Limb (tissue), 2 donors: Measurements from ENCODE around the gene IGFBP4.
A peak's percentile ranks its signal among the peaks of the same experiment; 100 is the strongest.

Experiments used
- DNase-seq, 2 donors: peaks; one replicate each; pipeline ENCODE4 v3.0.0-alpha.2; 2016; ENCODE audit errors: extremely low spot score in 2 of 2

The IGFBP4 gene

DNA sequence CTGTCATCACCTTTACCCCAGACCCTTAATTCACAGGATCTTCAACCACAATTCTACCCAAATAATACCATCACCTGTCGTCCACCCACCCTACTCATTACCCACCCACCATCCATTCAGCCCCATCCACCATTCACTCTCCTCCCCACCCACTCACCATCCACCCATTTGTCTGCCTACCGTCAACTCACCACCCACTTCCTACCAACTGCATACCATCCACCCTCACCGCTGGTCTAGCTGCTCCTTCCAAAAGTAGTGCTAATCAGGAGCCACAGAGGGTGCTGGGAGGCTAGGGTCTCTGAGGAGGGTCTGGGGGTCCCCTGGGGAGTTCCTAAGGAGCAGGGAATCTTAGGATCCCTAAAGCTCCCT, 12.0 kb upstream of the IGFBP4 start:
- DNase-seq = no peak

DNA sequence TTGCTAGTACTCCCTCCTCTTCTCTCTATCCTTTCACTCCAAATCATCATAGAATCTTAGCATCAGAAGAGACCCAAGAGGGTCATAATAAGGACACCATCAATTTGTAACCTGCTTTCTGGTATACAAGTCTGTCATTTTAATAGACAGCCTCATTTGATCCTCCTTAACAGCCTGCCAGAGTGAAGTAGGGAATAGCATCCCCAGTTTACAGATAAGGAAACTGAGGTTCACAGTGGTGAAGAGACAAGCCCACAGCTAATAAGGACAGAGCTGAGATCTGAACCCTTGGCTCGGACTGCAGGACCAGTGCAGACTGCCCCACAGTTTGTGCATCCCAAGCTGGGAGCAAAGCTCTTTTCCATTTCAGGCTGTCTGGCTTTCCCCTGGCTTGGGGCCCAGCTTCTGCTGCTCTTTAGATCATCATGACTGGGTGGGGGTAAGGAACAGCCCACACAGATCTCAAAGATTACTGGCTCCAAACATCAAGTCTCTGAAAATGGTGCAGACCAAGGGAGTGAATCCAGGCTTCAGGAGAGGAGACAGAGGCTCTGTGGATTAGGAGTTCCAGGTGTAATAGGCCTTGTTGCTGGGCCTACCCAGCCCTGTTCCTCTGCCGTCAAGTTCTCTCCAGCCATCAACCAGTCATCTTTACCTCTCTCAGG, 10.3 kb upstream of the IGFBP4 start:
- DNase-seq = peak in 1 of 2 donors; percentile 59

DNA sequence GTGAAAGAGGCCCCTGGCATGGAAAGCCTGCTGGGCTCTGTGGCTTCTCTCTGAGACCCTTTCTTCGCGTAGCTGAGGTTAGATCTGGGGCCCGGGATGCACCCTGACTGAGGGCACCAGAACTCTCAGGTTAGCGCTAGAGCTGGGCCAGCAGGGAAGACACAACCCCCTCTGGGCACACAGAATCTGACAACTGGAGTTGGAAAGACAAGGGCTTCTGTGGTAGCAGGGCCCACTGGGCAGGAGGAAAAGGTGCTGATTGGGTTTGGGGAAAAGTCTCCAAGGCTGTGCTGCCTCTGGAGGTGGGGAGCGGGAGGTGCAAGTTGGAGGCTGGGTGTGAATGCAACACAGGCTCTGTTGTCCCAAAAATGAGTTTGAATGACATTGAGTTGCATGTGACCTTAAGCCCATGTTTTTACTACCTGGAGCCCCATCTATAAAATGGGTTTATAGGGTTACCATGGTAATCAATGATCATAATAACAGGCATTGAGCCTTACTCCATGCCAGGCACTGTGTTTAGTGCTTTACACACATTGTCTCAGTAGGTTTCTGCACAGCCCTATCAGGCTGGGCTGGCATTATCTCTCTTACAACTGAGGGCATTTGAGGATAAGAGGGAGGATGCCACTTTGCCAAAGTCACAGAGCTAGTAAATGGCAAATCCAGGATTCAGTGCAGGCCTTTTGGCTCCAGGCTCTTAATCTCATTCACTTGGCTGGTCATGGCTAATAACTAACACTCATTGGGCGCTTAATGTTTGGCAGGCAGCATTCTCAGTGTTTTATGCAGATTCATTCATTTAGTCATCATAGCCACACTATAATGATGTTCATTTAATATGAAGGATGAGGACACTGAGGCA, 9.5 kb upstream of the IGFBP4 start:
- no peak for DNase-seq

DNA sequence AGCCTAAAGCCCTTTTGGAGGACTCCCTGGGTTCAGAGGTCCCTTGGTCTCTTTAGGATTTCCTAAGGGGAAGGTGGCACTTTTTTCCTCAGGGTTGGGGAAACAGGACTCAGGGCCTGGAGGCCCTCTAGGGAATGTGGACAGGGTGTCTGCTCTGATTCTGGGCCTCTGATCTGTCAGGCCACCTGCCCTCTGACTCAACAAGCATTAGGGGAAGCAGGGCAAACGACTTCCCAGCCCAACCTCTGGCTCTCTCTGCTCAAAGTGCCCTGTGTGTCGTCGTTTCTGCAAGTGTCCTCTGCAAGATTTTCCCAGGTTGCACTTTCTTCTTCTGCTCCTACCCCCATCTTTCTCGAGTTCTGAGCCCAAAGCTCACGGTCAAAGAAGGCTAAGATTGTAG, 6.6 kb upstream of the IGFBP4 start:
- DNase-seq = no peak

DNA sequence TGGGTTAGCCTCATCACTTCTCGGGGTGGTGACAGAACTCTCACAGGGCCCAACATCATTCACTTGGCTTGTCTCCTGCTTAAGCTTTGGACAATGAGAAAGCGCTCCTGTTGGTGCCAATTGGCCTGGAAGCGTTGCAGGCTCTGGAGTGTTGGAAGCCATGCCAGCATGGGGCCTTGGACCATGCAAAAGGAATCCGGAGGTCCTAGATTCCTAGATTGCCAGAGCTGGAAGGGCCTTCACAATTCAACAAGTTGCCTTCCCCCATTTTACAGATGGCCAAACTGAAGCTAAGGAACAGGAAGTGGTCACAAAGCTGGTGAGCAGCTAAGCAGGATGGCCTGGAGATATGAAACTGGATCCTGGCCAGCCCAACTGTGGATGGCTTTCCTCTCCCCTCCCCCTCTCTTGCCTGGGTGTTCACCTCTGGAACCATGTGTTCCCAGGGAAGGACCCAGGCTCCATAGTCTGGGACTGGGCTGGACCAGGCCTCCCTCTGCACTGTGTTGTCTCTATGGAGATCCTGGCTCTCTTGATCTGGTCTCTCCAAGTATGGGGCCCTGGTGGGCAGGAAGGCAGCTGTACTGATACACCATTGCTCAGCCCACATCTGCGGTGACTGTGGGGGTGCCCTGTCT, 6.0 kb upstream of the IGFBP4 start:
- DNase-seq = no peak

DNA sequence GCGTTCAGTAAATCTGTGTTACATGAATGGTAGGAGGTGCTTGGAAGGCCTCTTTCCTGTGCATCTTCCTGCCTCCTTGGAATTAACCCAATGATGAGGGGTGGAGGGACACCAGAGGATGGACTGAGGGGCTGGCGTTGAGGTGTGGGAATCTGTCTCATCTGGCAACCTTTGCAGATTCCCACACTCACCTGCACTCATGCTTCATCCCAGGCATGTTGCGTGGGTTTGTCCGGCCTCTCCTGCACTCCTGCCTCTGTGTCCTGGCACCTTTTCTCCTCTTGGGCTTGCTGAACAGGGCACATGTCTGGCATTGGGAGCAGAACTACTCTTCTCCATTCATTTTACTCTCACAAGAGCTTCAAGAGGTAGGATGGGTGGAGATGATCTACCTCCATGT, 3.1 kb upstream of the IGFBP4 start:
- DNase-seq = no peak

DNA sequence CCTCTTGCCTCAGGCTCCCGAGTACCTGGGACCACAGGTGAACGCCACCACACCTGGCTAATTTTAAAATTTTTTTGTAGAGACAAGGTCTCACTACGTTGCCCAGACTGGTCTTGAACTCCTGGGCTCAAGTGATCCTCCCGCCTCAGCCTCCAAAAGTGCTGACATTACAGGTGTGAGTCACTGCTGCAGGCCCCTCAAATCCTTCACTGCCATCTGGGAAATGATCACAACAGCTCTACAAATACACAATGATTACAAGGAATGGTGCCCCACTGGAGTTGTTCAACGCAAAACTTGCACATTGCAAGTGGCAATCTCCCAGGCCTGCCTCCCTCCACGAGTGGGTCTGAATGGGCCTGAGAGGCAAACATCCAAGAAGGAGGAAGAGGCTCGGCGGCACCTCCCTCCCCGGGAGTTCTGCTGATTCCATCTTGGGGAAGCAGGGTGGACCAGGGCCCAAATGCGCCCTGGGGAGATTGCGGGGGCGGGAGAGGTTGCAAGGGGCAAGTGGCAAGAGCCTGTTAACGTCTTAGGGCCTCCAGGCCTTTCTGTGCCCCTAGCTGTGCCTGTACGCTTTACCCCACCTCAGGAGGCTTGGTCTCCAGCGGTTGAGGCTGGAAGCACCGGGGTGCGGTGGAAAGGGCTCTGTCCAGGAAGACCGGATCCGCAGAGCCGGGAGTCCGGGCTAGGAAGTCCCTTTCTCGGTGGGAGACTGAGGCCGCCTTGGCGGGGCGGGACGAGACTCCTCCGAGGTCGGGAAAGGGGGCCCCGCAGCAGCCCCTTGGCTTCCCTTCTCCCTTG, 656 bp upstream of the IGFBP4 start:
- DNase-seq = no peak

DNA sequence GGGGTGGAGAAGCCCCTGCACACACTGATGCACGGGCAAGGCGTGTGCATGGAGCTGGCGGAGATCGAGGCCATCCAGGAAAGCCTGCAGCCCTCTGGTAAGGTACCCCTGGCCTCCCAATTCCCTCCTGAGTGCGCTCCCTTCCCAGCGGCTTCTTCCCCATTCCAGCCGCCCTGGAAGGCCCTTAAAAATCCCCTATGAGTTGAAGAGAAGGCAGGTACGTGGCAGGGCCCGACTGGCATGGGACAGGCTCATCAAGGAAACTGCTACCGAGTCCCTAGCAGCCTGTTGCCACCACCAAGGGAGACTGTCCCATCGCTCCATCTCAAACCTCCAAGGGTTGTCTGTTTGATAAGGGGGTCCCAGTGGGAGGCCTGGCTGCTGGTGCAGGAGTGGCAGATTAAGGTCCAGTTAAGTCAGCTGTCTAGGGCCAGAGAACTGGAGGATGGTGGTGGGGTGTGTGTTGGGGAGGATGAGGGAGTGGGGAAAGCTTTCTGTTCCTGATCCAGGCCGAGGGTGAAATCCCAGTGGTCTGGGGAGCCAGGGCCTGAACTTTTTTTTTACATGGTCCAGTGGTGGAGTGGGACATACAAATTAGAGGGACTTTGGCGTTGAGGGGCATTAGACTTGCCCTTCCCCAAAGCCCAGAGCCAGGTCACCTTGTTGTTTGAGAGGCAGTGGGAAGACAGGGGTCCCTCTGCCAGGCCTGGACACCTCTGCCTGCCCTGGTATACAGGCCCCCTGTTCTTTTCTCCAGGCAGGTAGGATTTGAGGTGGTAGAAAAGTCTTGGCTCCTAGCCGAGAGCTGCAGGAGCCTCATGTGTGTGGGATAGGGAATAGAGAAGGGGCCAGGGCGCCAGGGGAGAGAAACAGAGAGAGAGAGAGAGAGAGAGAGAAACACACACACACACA, 994 bp downstream of the IGFBP4 start:
- DNase-seq = peak in 1 of 2 donors; percentile 51

DNA sequence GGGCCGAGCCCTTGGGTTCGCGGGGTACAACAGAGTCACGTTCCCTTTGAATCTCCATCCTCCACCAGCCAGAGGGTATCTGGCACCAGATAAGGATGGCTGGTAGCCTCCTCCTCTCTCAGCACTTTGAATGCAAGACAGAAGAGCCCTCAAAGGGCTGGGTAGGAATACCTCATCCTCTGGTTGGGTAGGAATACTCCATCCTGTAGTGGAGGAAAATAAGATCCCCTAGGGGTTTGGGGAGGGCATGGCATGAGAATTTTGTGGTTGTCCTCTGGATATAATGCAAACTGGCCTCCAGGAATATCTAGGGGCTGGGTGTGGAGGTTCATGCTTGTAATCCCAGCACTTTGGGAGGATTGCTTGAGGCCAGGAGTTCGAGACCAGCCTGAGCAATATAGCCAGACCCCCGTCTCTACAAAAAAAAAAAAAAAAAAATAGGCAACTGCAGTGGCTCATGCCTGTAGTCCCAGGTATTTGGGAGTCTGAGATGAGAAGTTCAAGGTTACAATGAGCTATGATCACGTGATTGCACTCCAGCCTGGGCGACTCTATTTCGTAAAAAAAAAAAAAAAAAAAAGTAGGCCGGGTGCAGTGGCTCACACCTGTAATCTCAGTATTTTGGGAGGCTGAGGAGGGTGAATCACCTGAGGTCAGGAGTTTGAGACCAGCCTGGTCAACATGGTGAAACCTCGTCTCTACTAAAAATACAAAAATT, 2.7 kb downstream of the IGFBP4 start:
- DNase-seq = no peak

DNA sequence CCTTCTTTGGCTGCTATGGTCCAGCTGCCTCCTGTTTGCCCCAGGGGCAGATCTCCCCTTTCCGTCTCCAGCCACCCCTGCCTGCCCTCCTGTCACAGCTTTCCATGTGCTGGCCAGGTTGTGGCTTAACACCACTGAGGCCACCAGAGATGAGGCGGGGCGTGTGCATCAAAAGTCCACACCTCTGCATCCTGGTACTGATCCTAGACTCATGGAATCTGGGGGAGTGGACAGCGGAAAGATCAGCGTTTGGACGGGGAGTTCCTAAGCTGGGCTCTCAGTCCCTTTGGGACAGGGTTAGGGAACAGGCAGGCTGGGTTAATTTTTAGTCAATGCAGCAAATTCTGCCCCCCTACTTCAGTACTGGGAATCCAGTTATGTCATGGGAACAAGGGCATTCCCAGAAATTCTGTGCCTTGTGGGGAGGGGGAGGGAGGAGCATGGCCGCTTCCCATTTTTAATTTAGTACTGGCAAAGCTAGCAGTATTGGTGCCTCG, 3.9 kb downstream of the IGFBP4 start:
- no peak for DNase-seq

DNA sequence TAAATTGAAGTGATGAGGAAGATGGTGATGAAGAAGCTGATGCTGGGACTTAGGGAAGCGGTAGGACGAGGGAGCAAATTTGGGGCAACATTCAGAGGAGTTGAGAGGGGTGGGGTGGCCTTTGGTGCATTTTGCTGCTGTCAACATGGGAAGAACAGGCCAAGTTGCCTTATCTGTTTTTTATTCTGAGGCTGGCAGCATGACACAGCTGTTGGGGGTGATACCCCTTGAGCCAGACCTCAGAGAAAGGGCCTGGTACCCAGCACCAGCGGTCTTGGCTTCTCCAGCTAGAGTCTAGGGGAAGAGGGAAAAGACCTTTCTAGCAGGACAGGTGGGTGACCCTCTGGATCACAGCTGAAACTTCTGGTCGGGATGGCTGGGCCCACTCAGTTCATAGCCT, 4.6 kb downstream of the IGFBP4 start:
- no peak for DNase-seq

DNA sequence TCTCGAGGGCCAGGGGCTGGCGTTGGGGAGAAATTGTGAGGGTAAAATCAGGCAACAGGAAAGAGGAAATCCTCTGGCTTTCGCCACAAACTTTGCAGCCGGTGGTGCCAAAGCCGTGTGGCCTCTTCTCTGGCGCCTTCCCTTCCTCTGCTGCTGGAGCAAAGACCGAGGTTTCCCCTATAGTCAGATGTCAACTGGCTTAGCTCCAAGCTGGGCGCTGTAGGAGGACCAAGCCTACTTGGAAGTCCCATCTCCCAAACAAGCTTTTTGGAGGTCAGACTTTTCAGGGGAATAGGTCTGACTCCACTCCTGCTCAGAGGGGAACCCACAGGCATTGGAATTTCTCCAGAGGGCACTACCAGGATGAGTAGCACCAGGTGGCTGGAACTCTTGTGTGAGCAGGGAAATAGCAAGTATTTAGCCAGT, 5.0 kb downstream of the IGFBP4 start:
- no peak for DNase-seq

DNA sequence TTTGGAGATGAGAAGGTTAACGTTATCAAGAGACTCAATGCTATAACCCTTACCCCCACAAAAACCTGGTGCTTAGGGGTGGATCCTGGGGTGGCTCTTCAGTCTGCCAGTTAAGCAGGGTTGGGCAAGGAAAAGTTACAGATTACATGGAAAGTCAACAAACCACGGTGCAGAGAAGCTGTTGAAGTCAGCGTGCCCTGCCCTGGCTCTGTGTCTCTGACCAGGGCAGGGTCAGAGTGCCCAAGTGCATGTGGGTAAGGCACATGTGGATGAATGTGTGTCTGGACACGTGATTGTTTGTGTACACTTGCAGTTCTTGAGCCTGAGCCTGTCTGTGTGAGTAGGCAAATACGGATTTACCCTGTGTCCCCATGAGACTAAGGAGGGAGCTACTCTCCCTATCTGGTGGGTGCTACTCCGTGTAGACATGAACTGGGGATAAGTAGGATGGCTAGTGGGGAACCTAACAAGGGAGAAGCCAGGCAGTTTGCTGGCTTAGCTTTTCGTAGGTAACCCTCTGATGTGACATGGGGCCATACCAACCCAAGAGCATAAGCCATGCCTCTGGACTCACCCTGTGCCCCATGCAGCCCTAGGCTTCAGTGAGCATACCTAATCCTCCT, 5.5 kb downstream of the IGFBP4 start:
- no peak for DNase-seq

DNA sequence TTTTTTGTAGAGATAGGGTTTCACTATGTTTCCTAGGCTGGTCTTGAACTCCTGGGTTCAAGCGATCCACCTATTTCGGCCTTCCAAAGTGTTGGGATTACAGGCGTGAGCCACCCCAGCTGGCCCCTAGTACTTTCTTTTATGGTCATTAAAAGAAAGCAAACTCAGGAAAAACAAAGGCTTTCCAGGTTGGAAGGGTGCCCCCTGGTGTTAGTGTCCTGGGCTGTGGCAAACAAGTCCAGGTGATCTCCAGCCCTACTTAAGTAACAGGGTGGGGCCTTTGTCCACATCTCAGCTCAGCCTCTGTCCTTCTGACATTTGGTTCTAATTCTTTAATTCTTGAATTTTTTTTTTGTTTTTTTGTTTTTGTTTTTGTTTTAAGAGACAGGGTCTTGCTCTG, 6.9 kb downstream of the IGFBP4 start:
- DNase-seq = no peak

DNA sequence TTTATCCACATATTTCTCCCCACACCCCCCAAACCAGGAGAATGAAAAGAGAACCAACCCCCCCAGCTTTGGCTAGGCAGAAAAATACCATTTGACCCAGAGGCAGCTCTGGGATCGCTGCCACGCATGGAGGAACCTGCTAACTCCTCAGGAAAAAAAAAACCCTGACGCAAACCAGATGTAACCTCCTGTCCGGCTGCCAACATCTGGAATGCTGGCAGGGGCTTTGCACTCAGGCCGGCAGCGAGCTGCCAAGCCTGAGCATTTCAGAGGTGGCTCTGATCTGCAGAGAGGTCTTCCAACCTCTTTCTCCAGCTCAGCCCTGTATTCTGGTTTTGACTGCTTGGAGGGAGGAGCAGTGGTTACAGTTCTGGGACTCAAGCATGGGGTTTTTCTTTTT, 8.2 kb downstream of the IGFBP4 start:
- peak; percentile 81 to 83 for DNase-seq

DNA sequence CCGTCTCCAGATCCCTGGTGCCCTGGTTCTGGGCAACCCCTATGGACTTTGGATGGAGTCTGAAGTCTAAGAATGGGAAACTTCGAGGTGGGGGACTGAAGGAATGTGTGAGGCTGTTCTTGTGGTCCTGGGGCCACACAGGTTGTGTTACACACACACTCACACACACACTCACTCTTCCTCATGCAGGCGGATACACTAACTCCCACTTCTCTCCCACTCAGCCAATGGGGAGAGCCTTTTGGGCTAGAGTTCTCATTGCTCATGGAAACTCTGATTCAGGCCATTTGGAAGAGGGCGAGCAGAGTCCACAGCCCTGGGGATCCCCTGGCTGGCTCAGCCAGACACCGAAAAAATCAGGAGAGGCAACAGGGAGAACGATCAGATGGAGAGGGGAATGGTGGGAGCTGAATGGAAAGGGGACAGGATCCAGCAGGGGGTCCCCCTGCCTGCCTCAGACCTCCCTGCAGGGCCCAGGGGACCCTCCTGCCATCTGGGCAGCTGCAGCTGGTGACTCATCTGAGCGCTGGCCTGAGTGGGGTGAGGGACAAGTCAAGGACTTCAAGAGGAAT, 9.1 kb downstream of the IGFBP4 start:
- no peak for DNase-seq

DNA sequence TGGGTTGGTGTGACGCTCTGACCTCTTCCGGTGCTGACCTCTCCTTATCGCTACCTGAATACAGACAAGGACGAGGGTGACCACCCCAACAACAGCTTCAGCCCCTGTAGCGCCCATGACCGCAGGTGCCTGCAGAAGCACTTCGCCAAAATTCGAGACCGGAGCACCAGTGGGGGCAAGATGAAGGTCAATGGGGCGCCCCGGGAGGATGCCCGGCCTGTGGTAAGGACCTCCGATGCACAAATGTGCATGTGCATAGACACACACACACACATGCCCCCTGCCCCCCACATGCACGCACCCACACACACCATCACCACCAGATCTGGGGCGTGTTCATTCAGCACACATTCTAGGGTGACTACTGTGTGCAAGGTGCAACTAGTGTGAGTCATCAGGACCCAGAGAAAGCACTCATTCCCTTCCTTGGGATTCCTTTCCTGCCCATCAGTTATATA, 9.7 kb downstream of the IGFBP4 start:
- DNase-seq = no peak

DNA sequence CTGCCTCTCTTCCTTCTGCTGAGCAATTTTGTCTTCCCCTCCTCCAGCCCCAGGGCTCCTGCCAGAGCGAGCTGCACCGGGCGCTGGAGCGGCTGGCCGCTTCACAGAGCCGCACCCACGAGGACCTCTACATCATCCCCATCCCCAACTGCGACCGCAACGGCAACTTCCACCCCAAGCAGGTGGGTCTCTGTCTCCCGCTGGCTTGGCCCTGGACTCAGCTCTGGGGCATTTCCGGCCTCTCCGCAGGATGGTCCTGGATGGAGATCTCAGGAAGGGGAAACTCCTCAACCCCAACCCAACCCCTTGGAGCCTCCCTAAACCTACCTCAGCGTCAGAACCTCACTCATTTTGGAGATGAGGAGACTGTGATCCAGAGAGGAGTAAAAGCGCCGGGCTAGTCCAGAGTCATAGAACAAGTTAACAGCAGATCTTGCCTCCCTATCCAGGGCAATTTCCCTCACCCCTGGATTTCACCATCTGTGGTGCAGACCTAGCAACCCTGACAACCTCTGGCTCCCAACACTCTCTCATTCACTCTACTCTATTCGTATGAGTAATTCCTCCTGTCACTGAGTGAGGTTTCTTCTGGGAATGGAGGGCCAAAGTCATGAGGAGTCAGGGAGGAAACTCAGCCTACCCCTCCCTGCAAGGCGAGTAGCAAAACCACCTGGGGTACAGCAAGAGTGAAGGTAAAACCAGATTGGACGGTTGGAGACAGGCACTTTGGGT, 10.8 kb downstream of the IGFBP4 start:
- no peak for DNase-seq
